HG03066 (cell line): Measurements from ENCODE around the gene PHOSPHO1.
A peak's percentile ranks its signal among the peaks of the same experiment; 100 is the strongest.
"Not testable (repeated sequence)": the region's sequence is repeated elsewhere in the genome, so short reads cannot be mapped to it uniquely, and the experiment has no call there.

ENCODE experiments used
- ATAC-seq: cut with Tn5 transposase; IDR thresholded peaks from one replicate; pipeline ENCODE4 v1.9.1; 2021; ENCODE audit warnings: low read depth; ENCODE audit not compliant: unreplicated experiment

Gene PHOSPHO1, protein sequence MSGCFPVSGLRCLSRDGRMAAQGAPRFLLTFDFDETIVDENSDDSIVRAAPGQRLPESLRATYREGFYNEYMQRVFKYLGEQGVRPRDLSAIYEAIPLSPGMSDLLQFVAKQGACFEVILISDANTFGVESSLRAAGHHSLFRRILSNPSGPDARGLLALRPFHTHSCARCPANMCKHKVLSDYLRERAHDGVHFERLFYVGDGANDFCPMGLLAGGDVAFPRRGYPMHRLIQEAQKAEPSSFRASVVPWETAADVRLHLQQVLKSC

DNA sequence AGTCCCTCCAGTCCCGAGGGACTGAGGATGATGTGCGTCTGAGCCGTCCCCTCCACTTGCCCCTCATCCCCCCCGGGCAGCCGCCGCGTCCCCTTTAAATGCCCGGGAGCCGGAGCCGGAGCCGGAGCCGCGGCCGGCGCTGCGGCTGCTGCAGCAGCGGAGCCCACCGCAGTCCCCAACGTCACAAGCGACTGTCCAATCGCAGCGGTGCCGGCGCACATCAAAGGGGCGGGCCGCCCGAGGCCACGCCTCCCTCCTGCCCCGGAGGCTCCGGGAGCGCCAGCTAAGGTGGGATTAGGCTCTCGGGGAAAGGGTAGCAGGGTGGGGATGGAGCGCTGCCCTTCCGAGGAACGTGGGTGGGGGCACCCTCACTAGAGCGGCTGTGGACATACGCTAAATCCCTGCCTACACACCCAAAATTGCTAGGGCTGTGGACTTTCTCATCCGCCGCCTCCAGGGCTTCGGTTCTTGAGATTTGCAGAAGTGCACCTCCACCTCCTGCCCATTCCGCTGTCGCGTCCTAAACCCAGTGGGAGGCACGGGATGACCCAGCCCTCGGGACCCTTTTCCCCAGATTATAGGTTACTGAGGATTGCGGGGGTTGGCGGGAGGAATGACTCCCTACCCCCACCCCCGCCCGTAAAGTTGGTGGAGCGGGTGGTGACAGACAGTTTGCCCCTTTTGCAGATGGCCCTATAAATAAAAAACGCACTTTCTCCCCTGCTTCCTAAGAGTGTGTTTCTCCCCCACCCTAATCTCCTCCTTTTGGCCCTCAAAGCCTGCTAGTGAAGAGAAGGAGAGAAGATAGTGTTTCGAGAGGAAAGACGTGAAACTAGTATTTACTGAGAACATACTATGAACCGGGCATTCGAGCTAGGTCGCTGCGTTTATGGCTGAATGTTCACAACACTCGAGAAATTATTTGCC lies at the start of gene PHOSPHO1:
Gene PHOSPHO1, minus strand, starts transcription at position 152 of the 927 bp plus-strand sequence. CDS start 4,096 bp downstream, outside the sequence.
- ATAC-seq = peak; percentile 87

DNA sequence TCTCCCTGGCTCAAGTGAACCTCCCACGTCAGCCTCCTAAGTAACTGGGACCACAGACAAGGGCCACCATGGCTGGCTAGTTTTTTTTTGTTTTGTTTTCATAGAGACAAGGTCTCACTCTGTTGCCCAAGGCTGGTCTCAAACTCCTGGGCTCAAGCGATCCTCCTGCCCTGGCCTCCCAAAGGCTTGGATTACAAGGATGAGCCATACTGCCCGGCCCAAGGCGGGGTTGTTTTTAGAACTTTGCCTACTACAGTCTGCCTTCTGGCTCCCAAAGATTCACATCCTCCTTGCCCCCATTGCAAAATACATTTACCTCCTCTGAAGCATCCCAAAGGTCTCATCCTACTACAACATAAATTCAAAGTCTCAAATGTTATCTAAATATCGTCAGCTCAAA lies 49.5 kb upstream of the PHOSPHO1 start:
- no peak for ATAC-seq

DNA sequence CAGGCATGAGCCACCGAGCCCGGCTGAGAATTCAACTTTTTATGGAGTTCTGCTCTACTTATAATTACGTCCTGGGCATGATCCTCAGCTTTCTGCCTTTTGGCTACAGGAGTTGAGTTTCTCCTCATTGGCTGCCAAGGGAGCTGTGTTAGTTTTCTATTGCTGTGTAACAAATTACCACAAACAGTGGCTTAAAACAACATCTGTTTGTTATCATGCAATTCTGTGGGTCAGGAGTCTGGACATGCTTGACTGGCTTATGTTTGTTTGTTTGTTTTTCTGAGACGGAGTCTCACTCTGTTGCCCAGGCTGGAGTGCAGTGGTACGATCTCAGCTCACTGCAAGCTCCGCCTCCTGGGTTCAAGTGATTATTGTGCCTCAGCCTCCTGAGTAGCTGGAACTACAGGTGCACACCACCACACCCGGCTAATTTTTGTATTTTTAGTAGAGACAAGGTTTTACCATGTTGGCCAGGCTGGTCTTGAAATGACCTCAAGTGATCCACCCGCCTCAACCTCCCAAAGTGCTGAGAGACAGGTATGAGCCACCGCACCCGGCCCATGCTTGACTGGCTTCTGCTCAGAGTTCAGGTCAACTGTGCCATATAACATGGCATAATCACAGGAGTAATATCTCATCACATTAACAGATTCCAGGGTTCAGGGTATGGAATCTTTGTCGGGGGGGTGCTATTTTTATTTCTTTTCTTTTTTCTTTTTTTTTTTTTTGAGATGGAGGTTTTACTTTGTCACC lies 48.9 kb upstream of the PHOSPHO1 start:
- ATAC-seq = not testable (repeated sequence)

DNA sequence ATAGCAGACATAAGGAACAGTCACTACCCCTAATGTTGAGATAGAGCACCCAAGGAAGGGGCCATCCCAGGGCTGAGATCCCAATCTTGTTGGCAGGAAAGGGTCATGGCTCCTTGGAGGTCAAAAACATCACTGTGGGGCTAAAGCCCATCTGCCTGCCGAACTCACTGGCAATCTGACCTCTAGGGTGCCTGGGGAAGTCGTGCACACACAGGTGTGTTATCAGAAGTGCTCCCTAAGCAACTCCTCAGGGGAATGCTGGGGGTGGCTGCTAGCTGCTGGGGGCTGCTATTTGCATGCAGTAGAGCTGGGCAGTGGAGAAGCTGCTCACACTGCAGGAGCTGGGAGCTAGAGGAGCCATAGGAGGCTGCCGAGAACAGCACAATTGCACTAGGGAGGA lies 47.5 kb upstream of the PHOSPHO1 start:
- no peak for ATAC-seq

DNA sequence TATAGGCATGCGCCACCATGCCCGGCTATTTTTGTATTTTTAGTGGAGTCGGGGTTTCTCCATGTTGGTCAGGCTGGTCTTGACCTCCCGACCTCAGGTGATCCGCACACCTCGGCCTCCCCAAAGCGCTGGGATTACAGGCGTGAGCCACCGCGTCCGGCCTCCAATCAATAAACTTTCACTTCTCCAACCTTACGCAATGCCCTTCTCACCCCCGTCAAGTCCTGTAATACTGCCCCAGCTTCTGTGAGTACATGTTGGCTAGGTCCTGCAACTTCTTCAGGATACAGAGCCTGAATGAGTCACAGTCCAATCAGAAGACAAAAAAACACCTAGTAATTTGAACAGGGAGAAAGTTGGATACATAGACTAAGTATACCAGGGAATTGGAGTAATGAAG lies 47.1 kb upstream of the PHOSPHO1 start:
- ATAC-seq = no peak

DNA sequence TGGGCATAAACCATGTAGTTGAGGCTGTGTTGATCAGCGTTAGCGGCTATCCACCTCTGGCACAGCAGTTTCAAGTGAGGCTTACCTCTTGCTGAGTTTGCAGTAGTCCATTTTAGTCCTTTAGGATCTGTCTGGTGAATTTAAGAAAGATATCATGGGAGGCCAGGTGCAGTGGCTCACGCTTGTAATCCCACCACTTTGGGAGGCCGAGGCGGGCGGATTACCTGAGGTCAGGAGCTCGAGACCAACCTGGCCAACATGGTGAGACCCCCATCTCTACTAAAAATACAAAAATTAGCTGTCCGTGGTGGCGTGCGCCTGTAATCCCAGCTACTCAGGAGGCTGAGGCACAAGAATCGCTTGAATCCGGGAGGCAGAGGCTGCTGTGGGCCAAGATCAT lies 45.4 kb upstream of the PHOSPHO1 start:
- ATAC-seq = not testable (repeated sequence)

DNA sequence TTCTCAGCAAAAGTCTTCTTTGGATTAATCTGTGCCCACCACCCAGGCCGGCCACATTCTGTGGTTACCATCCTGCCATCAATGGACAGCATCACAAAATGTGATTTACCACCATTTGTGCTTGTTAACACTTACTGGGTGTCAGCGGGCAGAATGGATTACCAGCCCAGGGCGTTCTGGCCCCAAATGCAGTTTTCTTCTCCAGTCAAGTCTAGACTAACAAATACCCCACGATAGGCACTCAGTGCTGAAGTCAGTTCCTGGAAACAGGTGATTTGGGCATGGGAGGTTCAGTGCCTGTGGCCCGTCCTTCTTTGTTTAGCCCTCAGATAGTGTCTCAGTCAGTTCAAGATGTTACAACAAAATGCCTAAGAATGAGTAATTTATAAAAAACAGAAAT lies 38.8 kb upstream of the PHOSPHO1 start:
- ATAC-seq = no peak

DNA sequence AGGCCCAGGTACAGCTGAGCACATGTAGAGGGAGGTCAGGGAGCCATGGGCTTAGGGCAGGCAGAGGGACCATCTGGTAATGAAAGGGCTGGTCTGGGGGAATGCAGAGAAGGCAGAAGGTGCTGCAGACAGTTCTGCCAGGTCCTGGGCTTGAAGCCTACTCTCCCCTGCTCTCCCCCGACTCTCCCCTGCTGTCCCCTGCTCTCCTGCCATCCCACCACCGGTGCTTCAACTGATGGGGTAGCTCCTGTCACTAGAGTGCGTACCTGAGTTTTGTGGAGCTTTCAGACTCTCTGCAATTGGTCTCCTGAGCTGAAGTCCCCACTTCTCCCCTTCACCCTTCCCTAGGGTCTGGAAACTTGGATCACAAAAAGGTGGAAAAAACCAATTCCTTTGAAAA lies 37.3 kb upstream of the PHOSPHO1 start:
- ATAC-seq = no peak

DNA sequence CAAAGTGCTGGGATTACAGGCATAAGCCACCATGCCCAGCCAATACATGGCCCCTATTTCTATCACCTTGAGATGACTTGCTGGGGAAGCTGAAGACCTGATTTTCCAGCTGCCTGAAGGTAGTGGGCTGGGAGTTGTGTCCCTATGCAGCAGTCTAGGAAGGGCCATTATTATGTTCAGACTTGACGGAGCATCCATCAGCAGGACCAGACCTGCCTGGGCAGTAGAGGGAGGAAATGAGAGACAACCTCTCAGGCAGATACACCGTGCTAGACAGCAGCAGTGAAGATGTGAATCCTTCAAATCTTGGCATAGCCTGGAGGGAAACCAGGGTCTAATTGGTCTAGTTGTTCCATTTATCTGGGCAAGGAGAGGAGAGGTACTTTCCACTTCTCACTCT lies 35.6 kb upstream of the PHOSPHO1 start:
- ATAC-seq = no peak

DNA sequence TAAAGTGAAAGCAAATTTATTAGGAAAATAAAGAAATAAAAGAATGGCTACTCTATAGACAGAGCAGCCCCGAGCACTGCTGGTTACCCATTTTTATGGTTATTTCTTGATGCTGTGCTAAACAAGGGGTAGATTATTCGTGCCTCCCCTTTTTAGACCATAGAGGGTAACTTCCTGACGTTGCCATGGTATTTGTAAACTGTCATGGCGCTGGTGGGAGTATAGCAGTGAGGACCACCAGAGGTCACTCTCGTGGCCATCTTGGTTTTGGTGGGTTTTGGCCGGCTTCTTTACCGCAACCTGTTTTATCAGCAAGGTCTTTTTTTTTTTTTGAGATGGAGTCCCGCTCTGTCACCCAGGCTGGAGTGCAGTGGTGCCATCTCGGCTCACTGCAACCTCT lies 31.0 kb upstream of the PHOSPHO1 start:
- not testable (repeated sequence) for ATAC-seq

DNA sequence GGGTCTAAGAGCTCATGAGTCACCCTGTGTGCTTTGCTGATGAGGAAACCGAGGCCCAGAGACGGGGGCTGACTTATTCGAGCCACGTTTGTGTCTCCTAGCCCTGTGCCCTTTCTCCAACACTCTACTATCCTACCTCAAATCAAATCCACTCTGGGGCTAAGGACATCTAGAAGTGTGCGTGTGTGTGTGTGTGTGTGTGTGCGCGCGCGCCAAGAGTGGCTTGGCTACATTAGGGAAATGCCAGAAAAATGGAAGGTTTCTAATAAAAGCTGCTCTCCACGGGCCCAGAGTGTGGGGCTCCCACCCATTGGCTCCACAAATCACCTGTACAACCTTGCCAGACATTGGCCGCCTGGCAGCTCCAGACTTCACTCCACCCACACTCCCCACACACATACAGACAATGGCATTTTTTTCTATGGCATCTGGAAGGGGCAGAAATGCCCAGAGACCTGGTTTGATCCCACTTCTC lies 30.3 kb upstream of the PHOSPHO1 start:
- ATAC-seq = no peak

DNA sequence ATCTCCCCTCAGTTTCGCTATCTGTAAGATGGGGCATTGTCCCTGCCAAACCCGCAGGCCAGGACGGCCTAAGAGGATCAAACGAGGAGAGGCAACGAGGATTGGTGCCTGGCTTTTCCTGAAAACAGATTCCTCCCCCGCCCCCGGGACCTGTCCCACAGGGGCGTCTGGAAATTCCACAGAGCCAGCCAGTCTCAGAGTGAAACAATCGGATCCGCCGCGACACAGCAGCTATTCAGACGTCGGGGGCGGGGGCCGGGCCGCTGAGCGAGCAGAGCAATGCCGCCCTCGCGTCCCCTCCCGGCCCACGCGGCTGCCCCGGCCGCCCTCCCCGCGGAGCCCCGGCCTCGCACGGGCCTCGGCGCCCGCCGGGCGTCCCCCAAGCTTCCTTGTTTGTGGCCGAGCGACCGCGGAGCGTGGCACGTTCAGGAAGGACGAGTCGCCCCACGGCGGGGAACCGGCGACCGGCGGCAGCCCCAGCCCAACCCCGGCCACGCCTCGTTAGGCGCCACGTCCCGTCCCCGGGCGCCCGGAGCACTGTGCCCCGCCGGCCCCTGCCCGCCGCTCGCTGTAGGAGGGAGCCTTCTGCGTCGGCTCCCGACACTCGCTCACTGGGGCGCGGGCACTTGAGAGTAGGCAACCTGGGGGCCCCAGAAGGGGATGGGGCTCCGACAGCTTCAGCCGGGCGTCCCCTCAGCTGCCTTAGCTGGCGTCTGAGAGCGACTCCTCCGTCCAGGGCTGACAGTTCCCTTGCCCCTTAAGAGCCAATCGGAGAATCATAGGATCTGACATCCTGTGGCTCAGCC lies 29.6 kb upstream of the PHOSPHO1 start:
- ATAC-seq = no peak

DNA sequence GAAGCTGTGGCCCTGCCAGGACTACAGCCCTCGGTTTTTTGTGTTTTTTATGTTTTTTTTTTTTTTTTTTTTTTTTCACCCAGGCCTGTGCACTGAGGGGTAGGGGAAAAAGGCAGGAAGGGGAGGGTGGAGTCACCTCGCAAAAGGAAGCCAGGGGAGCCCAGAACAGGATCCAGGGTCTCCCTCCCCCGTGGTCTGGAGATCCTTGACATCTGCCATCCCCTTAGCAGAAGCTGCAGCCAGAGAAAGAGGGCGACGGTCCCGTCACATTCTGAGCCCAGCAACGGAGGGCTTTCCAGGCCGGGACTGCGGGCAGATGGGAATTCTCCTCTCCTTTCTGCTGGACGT lies 29.1 kb upstream of the PHOSPHO1 start:
- ATAC-seq = no peak

DNA sequence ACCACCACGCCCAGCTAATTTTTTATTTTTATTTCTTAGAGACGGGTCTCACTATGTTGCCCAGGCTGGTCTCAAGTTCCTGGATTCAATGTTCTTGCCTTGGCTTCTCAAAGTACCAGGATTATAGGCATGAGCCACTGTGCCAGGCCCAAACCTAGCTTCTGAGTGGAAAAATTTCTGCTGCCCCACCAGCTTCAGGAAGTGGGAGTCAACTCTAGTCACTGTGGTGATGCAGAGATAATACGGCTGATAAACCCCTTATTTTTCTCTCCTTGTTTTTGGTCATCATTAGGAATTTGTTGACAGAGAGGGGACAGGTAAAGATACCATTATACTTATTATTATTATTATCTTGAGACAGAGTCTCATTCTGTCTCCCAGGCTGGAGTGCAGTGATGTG lies 27.8 kb upstream of the PHOSPHO1 start:
- no peak for ATAC-seq

DNA sequence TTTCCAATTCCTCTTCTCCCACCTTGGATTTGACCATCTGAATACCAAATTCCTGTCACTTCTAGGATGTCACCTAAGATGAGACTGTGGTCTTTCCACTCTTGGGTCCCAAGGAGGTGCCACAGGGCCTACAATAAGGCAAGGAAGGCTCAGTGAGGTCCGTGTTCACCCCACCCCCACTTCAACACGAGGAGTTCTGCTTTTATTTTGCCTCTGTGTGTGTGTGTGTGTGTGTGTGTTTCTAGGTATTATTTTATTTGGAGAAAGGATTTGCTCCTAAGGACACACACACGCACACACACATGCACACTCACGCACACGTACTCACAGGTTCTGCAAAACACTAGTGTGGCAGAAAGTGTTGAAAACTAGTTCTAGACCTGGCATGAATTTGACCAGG lies 24.5 kb upstream of the PHOSPHO1 start:
- ATAC-seq = no peak

DNA sequence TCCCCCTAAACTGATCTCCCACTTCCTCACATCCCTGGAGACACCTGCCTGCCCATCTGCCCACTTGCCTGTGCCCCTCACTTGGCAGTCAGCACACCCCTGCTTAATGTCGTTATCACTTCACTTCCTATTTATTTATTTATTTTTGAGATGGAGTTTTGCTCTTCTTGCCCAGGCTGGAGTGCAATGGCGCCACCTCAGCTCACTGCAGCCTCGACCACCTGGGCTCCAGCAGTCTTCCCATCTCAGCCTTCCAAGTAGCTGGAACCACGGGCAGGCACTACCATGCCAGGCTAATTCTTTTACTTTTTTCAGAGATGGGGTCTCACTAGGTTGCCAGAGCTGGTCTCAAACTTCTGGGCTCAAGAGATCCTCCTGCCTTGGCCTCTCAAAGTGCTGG lies 23.5 kb upstream of the PHOSPHO1 start:
- no peak for ATAC-seq

DNA sequence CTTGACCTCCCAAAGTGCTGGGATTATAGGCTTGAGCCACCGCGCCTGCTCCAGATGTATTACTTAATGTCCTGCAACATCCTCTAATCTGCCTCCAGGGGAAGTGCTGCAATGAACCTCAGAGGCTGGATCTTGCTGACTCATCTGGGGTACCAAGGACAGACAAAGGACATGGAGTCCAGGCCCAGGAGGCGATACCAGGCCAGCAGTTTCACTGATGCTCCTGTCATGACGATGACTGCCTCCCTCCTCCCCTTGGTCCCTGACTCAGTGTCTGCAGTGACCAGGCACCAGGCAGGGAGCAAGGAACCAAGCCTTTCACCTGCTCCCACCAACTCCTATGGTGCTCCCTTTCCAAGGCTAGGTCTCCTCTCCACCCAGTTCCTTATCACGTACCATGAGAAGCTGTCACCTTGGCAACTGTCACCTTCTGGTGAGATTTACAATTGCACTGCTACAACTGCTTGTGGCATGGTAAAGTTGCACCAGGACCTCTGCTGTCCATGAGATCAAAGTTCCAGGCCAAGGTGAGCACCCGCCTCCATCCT lies 21.6 kb upstream of the PHOSPHO1 start:
- no peak for ATAC-seq

DNA sequence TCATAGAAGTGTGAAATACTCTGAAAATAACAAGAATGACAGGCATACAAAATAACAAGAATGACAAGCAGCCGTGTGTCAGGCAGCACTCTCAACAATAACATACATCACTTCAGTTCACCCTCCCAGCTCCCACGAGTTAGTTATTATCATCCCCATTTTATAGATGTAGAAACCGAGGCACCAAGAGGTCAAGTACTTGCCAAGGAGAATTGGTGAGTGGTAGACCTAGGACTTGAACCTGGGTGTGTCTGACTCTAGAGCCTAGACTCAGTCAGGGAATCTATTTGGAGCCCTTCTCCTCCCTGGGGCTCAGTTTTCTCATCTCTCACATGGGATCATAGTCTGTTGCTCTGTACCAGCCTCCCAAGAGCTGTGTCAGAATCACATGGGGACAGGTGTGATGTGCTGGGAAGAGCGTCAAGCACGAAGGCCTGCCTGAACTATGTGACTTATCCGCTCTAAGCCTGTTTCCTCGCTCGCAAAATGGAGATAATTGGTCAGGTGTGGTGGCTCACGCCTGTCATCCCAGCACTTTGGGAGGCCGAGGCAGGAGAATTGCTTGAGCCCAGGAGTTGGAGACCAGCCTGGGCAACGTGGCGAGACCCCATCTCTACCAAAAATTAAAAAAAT lies 19.4 kb upstream of the PHOSPHO1 start:
- no peak for ATAC-seq

DNA sequence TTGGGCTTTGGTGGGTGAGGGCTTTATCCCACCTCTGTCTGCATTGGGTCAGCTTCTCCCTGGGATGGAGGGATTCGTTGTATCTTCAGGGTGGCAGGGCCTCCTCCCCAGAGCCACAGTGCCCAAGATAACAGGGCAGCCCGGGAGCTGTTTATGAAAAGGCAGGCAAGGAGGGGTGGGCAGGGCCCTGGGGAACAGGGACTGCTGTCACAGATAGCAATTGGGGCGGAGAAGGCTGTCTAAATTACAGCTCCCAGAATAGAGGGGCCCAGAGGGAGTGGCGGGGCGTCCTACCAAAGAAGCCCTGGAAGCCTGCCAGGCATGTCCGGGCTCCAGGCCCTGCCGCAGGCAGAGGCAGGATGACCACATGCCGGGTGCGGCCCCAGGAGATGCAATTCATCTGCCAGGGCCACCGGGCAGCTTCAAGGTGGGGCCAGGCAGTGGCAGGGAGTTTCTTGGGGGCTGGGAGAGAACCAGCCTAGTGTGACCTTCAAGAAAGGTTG lies 18.8 kb upstream of the PHOSPHO1 start:
- ATAC-seq = no peak
